Astrocyte (in vitro differentiated cells and primary cell): ENCODE data around the gene FBLN1.

Experiments
- EZH2 ChIP-seq: IDR thresholded peaks from 2 replicates; pipeline ENCODE4 v1.6.1; 2012; ENCODE audit warnings: mild to moderate bottlenecking, low read length, inconsistent platforms; ENCODE audit not compliant: insufficient read depth
- TF ChIP-seq, protein P1 (sequence below): IDR thresholded peaks from 2 replicates; pipeline ENCODE4 v1.5.1; 2011; ENCODE audit warnings: low read depth, mild to moderate bottlenecking, inconsistent platforms, low read length, moderate library complexity; ENCODE audit not compliant: insufficient read depth

DNA sequence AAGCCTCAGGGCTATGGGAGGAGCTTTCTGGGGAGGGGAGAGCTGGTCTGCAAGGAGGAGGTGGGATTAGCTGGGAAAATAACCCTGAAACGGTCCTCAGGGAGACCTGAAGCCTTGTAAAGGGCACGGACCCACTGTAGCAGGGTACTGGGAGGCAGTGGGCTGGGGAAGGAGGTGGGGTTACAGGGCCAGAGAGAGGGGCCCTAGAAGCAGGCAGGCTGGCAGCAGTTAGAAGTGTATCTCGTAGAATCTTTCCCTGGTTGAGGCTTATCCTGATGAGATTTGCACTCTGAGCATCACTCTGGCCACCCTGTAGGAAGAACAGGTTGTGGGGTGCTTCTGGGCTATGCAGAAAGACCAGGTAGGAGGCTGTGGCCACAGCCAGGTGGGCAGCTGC, 29.6 kb downstream of the FBLN1 start:
- TF ChIP-seq, protein P1, sequence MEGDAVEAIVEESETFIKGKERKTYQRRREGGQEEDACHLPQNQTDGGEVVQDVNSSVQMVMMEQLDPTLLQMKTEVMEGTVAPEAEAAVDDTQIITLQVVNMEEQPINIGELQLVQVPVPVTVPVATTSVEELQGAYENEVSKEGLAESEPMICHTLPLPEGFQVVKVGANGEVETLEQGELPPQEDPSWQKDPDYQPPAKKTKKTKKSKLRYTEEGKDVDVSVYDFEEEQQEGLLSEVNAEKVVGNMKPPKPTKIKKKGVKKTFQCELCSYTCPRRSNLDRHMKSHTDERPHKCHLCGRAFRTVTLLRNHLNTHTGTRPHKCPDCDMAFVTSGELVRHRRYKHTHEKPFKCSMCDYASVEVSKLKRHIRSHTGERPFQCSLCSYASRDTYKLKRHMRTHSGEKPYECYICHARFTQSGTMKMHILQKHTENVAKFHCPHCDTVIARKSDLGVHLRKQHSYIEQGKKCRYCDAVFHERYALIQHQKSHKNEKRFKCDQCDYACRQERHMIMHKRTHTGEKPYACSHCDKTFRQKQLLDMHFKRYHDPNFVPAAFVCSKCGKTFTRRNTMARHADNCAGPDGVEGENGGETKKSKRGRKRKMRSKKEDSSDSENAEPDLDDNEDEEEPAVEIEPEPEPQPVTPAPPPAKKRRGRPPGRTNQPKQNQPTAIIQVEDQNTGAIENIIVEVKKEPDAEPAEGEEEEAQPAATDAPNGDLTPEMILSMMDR, result no peak
- TF ChIP-seq EZH2, result no peak
